Activated T-cell treated with anti-CD3 and anti-CD28 coated beads for 4 hours (primary cell): ENCODE data around the gene IRAK3.
"Not testable (repeated sequence)": the region's sequence is repeated elsewhere in the genome, so short reads cannot be mapped to it uniquely, and the experiment has no call there.

ENCODE experiments used
- DNase-seq: peaks from one replicate; pipeline ENCODE4 v3.0.0-alpha.2; 2020

Gene IRAK3

GRCh38 chr12:66217342-66217917 is 28.4 kb downstream of the IRAK3 start:
- no peak for DNase-seq

GRCh38 chr12:66228462-66228861 is 39.4 kb downstream of the IRAK3 start:
- no peak for DNase-seq

DNA sequence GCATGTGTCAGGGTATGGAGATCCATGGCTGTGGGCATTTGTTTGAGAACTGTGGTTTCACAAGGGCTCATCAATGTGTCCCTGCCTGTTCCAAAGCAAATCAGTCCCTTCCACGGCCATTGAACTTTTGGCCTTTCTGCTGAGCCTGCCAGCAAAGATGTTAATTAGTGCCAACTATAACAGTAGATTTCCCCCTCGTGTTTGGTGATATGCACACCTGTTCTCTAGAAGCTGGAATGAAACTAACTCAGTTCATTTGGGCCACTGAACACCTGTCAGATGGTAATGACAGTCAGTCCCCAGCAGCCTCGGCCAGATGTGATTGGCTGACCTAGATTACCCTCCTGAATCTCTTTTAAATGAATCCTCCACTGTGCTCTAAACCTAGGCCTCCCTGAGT is 43.2 kb downstream of the IRAK3 start:
- no peak for DNase-seq

GRCh38 chr12:66234037-66234693 is 45.2 kb downstream of the IRAK3 start:
- not testable (repeated sequence) for DNase-seq

DNA sequence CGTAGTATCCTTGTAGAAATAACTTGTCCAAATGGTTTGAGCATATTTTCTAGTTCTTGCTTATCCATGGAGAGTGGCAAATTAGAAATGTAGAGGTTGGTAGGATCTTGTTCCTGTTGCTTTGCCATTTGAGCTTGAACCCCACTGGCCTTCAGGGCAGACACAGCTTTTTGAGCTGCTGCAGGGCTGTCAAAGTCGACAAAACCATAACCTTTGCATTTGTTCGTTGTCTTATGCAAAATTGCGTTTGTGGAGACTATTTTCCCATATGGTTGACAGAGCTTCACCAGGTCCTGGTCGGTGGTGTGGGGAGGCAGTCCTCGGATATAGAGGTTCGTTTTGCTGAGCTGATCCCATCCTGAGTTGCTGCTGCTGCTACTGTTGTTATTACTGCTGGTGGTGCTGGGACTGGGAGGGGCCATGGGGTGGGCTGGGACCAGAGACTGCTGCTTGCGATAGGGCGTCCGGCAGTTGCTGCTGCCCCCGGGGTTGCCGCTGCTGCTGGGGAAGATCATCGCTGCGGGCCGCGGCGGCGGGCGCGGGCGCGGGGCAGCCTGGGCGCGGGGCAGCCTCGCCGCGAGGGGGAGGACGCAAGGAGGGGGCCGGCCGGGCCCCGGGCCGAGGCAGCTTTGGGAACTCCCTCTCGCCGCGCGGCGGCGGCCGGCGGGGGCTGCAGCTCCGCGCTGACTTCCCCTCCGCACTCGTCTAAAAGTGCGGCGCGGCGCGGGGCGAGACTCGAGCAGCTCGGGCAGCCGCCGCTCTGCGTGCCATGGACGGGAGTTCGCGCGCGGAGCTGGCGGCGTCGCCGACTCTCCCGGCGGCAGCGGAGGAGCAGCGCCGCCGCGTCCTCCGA is 46.0 kb downstream of the IRAK3 start:
- peak; percentile 5 for DNase-seq

GRCh38 chr12:66235626-66236281 is 46.7 kb downstream of the IRAK3 start:
- no peak for DNase-seq

DNA sequence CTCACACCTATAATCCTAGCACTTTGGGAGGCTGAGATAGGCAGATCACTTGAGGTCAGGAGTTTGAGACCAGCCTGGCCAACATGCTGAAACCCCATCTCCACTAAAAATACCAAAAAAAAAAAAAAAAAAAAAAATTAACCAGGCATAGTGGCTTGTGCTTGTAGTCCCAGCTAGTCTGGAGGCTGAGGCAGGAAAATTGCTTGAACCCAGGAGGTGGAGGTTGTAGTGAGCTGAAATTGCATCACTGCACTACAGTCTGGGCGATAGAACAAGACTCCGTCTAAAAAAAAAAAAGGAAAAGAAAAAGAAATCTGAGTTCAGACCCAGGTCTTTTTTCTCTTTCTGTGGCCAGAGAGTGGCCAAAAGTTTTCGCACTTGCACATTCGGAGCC is 47.3 kb downstream of the IRAK3 start:
- DNase-seq: not testable (repeated sequence)

DNA sequence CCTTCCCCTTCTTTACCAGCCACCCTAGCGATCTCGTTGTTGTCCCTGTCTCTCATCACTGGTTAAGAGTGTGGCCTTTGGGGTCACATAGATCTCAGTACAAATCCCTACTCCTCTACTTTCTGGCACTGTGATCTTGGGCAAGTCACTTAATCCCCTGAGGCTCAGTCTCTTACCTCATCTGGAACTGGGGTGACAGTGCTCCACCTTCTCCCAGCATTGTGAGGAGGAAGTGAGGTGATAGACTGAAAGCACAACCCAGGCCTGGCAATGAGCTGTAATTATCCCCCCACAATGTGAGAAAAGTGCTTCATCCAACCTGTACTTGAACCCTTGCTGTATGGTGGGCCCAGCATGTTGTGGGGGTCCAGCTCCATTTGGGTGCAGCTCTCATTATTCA is 48.0 kb downstream of the IRAK3 start:
- no peak for DNase-seq

- no peak for DNase-seq
Measured at GRCh38 chr12:66237505-66238175, 48.6 kb downstream of the IRAK3 start.

- DNase-seq: no peak
Measured at GRCh38 chr12:66239295-66239694, 50.3 kb downstream of the IRAK3 start.

DNA sequence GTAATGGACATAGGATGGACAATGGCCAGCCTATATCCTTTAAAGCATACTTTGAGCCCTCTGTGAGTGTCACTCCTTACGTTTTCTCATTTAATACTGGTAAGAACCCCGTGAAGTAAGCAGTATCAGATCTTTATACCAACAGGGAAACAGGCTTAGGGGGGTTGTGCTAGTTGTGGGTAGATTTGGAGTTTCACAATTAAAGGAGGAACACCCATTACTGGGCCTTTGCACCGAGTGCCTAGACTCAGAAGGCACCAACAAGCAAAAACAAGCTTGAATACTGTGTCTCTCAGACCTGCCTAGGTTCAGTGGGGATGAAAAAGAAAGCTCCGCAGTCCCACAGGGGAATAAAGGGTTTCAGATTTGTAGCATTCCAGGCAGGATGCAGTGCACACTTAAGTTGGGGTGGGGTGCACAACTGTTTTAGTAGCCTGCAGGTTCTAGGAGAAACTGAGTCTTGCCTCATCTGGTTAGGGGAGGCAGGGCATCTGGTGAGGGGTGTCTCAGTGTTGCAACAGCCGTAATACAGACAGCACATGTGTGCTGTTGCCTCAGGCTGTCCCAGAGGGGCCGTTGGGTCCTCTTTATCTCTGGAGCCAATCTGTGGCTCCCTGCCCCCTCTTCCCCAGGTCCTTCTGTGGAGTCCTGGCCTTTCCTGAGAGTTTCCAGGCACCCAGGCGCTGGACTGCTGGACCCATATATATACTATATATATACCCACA is 51.2 kb downstream of the IRAK3 start:
- no peak for DNase-seq

- DNase-seq: no peak
Measured at GRCh38 chr12:66241061-66242043, 52.3 kb downstream of the IRAK3 start.

GRCh38 chr12:66242311-66242710 is 53.3 kb downstream of the IRAK3 start:
- no peak for DNase-seq

DNA sequence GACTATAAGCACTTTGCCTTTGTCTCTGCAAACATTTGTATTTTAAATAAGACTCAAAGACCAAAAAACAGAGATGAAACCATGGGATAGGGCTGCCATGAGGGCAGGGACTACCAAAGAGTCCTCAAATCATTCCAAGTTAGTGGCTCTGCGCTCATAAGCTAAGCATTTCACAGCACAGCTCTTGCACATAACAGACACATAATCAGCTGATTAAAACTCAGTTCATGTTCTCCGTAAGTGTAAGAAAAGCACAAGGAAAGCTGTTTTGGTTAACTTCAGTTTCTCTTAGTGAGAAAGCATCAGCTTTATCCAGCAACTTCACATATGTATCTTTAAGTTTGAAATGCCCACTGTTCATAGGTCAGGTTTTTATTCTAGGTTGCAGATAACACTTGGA is 54.9 kb downstream of the IRAK3 start:
- DNase-seq: no peak

DNA sequence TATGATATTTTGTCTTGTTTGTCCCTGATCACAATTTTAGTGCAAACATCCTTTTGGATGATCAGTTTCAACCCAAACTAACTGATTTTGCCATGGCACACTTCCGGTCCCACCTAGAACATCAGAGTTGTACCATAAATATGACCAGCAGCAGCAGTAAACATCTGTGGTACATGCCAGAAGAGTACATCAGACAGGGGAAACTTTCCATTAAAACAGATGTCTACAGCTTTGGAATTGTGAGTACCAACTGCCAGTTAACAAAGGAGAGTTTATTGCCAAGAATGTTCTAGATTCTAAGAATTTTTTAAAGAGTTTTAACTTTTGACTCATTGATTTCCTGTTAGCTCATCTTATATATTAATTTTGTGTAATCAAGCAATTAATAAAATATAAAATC is 55.4 kb downstream of the IRAK3 start:
- DNase-seq: no peak

DNA sequence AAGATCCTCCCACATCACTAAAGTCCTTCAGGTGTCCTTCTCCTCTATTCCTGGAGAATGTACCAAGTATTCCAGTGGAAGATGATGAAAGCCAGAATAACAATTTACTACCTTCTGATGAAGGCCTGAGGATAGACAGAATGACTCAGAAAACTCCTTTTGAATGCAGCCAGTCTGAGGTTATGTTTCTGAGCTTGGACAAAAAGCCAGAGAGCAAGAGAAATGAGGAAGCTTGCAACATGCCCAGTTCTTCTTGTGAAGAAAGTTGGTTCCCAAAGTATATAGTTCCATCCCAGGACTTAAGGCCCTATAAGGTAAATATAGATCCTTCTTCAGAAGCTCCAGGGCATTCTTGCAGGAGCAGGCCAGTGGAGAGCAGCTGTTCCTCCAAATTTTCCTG is 58.7 kb downstream of the IRAK3 start:
- DNase-seq: no peak

DNA sequence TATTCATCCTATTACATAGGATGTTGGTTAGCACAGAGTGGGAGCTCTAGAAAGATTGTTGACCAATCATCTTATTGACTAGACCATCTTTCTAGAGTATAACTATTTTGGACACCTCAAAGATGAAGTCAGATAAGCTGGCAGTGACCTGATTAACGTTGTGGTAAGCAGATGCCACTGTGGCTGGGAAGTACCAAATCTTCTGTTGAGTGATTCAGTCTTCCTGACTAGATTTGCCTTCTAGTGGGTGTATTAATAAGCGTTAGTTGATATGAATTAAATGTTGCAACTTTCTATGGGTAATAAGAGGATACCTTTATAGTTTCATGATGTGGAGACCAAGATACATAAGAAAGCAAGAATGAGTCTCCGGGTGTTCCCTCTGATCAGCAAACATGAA is 62.0 kb downstream of the IRAK3 start:
- no peak for DNase-seq

- no peak for DNase-seq
Measured at GRCh38 chr12:66252771-66253170, 63.8 kb downstream of the IRAK3 start.

DNA sequence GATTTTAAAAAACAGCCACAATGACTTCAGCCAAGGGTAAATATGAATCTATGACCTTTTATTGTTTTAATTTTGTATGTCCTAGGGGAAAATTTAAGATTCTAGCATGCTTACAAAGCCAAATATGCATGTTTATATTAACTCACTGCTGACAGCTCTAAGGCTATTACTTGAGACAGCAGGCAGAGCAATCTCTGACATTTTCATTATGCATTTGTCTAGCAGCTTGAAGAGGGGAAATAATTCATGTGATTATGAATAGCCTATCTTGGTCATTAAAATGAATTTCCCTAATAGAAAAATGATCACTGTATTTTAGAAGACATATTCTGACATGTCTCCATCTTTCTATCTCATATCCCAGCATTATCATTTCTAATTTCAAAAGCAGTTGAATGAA is 66.7 kb downstream of the IRAK3 start:
- DNase-seq: no peak

DNA sequence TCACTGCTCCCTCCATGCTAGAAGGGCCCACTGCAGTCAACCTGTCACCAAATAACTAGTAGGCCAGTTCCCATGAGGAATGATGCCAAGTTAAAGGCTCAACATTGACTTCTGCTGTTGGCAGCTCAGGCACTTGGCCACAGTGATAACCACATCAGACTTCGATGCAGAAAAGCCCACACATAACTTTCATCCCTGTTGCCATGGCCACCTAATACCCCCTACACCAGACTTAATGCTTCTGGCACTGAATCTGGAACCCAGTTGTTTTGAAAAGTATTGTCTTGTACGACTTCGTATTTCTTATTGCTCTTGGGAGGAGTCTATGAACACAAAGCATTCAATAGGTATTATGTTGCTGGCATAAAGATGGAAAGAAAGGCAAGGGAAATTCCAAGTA is 69.0 kb downstream of the IRAK3 start:
- DNase-seq: no peak

GRCh38 chr12:66262737-66263136 is 73.7 kb downstream of the IRAK3 start:
- no peak for DNase-seq
